Astrocyte of the spinal cord (primary cell): ENCODE data around the gene PSG6.
A peak's percentile ranks its signal among the peaks of the same experiment; 100 is the strongest.
"Not testable (repeated sequence)": the region's sequence is repeated elsewhere in the genome, so short reads cannot be mapped to it uniquely, and the experiment has no call there.

ENCODE experiments used
- DNase-seq: peaks from one replicate; pipeline ENCODE4 v3.0.0; 2011; ENCODE audit warnings: low read depth, low spot score
- H3K4me3 ChIP-seq: 2 replicates; pipeline ENCODE4 v1.5.1; 2011; ENCODE audit warnings: low read depth, mild to moderate bottlenecking, low read length, moderate library complexity
- CTCF ChIP-seq: IDR thresholded peaks from 2 replicates; pipeline ENCODE4 v1.5.1; 2012; ENCODE audit warnings: low read depth, mild to moderate bottlenecking, low read length, inconsistent platforms
- in situ Hi-C: cut with HindIII; loops from 2 replicates; pipeline ENCODE4 v1.10.0; 2017; ENCODE audit warnings: low sequenced_read_pairs

Gene PSG6

GRCh38 chr19:42930214-42930613, 12.5 kb upstream of the PSG6 start:
- TF ChIP-seq CTCF = peak; percentile 48
- peak; percentile 24 for DNase-seq
- in situ Hi-C loops, H3K4me3 ChIP-seq: not testable (repeated sequence)

GRCh38 chr19:42928896-42929295, 11.2 kb upstream of the PSG6 start:
- TF ChIP-seq CTCF = no peak
- no peak overlapping the region for H3K4me3 ChIP-seq
- in situ Hi-C loops = no loop called here
- DNase-seq = no peak

- H3K4me3 ChIP-seq = no peak overlapping the region
- no peak for TF ChIP-seq CTCF
- DNase-seq = no peak
- in situ Hi-C loops = no loop called here
These were observed 9.1 kb upstream of the PSG6 start for GRCh38 chr19:42926781-42927180.

- H3K4me3 ChIP-seq, in situ Hi-C loops: not testable (repeated sequence)
- TF ChIP-seq CTCF = peak; percentile 84
- DNase-seq = peak; percentile 55
These were observed 5.4 kb upstream of the PSG6 start for GRCh38 chr19:42923106-42923505.

GRCh38 chr19:42920971-42921370, 3.3 kb upstream of the PSG6 start:
- in situ Hi-C loops, DNase-seq, H3K4me3 ChIP-seq: not testable (repeated sequence)

- TF ChIP-seq CTCF = no peak
- DNase-seq = no peak
- in situ Hi-C loops = no loop called here
These were observed 2.0 kb upstream of the PSG6 start for GRCh38 chr19:42919757-42920079.

GRCh38 chr19:42919070-42919756, 1.5 kb upstream of the PSG6 start:
- not testable (repeated sequence) for DNase-seq

More at GRCh38 chr19:42919757-42920079, 2.0 kb upstream of the PSG6 start:
- H3K4me3 ChIP-seq = no peak overlapping the region

GRCh38 chr19:42918377-42919069, 829 bp upstream of the PSG6 start:
- in situ Hi-C loops, H3K4me3 ChIP-seq, DNase-seq: not testable (repeated sequence)

More at GRCh38 chr19:42919070-42919756, 1.5 kb upstream of the PSG6 start:
- H3K4me3 ChIP-seq, in situ Hi-C loops: not testable (repeated sequence)
- peak; percentile 42 for TF ChIP-seq CTCF

GRCh38 chr19:42916931-42917330, 763 bp downstream of the PSG6 start:
- in situ Hi-C loops, DNase-seq, H3K4me3 ChIP-seq: not testable (repeated sequence)

GRCh38 chr19:42913516-42913915, 4.2 kb downstream of the PSG6 start:
- in situ Hi-C loops, DNase-seq, H3K4me3 ChIP-seq: not testable (repeated sequence)

- H3K4me3 ChIP-seq, DNase-seq, in situ Hi-C loops: not testable (repeated sequence)
These were observed 4.8 kb downstream of the PSG6 start for GRCh38 chr19:42912941-42913340.
